Measurements from ENCODE around the gene PPP2R3A.
"Not testable (repeated sequence)": the region's sequence is repeated elsewhere in the genome, so short reads cannot be mapped to it uniquely, and the experiment has no call there.

Gene PPP2R3A

DNA sequence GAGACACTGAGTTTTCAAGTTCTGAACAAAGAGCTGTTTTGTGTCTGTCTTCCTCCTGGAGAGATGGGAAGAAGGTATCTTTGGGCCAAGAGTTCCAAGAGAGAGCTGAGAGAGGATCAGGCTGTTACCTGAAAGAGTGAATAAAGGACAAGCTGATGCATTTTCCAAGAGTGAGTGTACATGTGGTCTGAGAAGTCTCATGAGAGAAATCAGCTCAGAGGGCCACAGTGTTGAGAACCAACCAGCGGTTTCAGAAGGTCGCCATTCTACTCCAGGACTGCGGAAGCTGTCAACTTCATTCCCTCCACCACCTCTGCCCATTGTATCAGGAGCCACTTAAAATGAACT, 42.7 kb upstream of the PPP2R3A start:
- H3K27ac ChIP-seq, result no peak overlapping the region
- no peak for TF ChIP-seq ZFX (IDR thresholded peaks at IDR 0.05)
- TF ChIP-seq, protein P1, sequence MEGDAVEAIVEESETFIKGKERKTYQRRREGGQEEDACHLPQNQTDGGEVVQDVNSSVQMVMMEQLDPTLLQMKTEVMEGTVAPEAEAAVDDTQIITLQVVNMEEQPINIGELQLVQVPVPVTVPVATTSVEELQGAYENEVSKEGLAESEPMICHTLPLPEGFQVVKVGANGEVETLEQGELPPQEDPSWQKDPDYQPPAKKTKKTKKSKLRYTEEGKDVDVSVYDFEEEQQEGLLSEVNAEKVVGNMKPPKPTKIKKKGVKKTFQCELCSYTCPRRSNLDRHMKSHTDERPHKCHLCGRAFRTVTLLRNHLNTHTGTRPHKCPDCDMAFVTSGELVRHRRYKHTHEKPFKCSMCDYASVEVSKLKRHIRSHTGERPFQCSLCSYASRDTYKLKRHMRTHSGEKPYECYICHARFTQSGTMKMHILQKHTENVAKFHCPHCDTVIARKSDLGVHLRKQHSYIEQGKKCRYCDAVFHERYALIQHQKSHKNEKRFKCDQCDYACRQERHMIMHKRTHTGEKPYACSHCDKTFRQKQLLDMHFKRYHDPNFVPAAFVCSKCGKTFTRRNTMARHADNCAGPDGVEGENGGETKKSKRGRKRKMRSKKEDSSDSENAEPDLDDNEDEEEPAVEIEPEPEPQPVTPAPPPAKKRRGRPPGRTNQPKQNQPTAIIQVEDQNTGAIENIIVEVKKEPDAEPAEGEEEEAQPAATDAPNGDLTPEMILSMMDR (conservative IDR thresholded peaks at IDR 0.05), result no peak

DNA sequence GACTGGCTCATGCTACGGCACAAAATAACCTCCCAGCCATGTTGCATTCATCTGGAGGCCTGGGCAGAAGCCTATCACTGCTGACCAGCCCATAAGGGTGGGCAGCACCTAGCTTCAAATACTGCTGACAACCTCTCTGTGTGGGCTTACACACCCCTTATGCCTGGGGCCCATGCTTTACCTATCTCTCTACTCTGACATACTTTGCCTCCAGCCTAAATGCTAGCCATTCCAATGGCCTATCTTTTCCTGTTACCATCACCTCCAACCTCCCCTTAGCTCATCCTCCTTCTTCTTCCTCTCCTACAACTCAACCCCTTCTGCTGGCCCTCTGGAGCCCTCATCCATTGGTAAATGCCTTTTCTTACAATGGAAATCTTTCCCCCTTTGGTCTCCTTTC, 41.0 kb upstream of the PPP2R3A start:
- no peak; the same call in 1 of the 2 replicates for TF ChIP-seq ZFX (IDR thresholded peaks at IDR 0.05)
- TF ChIP-seq, protein P1 (conservative IDR thresholded peaks at IDR 0.05), result no peak
- no peak overlapping the region for H3K27ac ChIP-seq

DNA sequence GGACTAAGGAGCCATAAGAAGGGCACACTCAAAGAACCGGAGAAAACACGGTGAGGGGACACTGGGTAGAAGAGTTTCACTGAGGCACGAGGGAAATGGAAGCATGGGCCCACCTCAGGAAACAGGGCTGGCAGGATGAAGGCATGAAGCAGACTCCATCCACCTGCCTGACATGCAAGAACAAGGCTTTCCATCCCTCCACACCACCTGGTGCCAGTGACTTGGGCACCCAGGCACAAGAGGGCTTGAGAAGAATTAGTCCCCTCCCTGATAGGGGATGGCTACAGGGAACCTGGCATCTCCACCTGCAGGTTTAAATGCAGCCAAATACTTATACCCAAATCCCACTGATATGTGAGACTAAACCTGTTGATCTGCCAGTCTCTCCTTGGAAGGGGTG, 38.9 kb upstream of the PPP2R3A start:
- TF ChIP-seq, protein P1 (conservative IDR thresholded peaks at IDR 0.05), result no peak
- TF ChIP-seq ZFX (IDR thresholded peaks at IDR 0.05), result no peak
- H3K27ac ChIP-seq, result no peak overlapping the region

DNA sequence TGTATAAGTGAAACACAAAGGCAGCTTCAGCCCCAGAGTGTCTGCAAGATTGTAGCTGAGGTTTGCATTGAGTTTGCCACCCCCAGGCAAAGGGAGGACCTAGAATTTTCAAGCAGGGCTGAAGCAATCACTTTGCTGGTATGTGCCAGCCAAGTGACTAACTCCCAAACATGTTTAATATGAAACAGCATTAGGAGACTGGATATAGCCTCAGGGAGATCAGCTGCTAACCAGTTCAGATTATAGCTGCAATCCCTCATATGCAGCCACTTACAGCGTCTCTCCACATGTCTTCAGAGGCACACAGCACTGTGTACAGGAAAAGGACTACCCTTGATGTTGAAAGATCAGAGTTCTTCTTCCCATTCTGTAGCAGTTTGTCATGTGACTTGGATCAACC, 38.4 kb upstream of the PPP2R3A start:
- no peak overlapping the region for H3K27ac ChIP-seq
- TF ChIP-seq, protein P1 (conservative IDR thresholded peaks at IDR 0.05), result no peak
- TF ChIP-seq ZFX (IDR thresholded peaks at IDR 0.05), result no peak

DNA sequence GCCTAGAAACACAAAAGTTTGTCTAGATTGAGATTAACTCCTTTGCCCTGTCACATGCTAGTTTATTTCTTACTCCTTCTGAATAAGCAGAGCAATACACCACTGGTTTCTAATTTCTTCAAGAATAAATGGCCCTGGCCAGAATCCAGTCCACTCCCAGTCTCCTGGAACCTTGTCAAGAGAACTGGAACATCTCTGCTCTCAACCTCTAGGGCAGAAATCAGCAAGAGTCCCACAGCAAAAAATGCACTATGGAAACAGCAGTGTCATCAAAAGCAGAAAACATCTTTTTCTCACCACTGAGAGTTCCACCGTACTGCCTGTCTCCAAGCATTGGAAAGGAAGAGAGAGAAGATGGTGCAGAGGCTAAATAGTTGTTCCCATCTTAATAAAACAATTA, 35.9 kb upstream of the PPP2R3A start:
- no peak overlapping the region for H3K27ac ChIP-seq
- no peak for TF ChIP-seq ZFX (IDR thresholded peaks at IDR 0.05)
- TF ChIP-seq, protein P1 (conservative IDR thresholded peaks at IDR 0.05), result no peak; the same call in 1 of the 2 replicates

DNA sequence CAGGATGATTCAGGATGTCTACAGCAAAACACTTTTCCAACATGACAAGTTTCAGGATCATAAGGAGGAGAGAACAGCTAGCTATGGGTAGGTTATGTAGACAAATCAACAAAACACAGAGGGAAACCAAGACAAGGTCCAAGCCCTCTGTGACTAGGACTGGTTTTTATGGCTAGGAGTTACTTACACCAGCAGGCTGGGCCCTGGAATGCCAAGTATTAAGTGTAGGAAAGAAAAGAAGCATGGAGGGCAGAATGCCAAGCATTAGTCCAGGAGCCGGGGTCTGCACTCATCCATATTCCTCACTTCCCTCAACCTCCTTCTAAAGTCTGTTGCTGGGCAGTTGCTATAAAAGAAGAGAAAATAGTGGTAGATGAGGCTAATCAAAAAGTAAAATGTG, 35.3 kb upstream of the PPP2R3A start:
- TF ChIP-seq, protein P1 (conservative IDR thresholded peaks at IDR 0.05), result no peak
- TF ChIP-seq ZFX (IDR thresholded peaks at IDR 0.05), result no peak
- no peak overlapping the region for H3K27ac ChIP-seq

DNA sequence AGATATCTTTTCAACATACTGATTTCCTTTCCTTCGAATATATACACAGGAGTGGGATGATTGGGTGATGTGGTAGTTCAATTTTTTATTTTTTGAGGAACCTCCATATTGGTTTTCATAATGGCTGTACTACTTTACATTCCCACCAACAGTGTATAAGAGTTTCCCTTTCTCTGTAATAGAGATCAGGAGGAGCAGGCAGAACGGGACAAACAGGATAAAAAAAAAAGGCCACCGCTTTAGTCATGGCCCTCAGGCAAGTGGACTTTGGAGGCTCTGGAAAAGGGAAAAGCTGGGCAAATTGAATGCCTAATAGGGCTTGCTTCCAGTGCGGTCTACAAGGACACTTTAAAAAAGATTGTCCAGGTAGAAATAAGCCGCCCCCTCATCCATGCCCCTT, 30.4 kb upstream of the PPP2R3A start:
- H3K27ac ChIP-seq, result not testable (repeated sequence)

DNA sequence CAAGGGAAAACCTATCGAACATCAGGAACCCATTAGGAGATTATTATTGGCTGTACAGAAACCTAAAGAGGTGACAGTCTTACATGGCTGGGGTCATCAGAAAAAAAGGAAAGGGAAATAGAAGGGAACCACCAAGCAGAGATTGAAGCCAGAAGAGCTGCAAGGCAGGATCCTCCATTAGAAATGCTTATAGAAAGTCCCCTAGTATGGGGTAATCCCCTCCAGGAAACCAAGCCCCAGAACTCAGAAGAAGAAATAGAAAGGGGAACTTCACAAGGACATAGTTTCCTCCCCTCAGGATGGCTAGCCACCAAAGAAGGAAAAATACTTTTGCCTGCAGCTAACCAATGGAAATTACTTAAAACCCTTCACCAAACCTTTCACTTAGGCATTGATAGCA, 27.8 kb upstream of the PPP2R3A start:
- H3K27ac ChIP-seq, result not testable (repeated sequence)

DNA sequence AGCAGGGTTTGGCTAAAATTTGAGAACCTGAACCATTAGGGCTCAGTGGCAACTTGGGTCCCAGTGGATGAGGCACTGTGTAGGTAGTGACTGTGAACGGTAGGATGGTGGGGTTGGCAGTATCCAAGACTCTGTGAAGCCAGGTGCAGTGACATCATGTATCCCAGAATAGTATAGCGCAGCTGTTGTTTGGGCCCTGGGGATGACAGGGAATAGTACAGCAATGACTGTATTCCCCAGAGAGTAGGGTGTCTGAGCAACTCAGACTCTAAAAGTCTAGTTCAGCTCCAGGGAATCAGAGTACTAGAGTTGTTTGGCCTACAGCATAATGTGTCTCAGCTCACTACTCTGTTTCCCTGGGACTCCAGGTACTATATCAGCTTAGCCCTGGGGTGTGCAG, 20.7 kb upstream of the PPP2R3A start:
- TF ChIP-seq, protein P1 (conservative IDR thresholded peaks at IDR 0.05), result no peak
- TF ChIP-seq ZFX (IDR thresholded peaks at IDR 0.05), result no peak
- no peak overlapping the region for H3K27ac ChIP-seq

All from C4-2B (cell line).